NCI-H2227 (cell line): ENCODE results near the gene NLGN1.

Experiments used
- DNase-seq: peaks from one replicate; lab custom pipeline; 2025; ENCODE audit not compliant: unreplicated experiment; lab: John Stamatoyannopoulos, UW

Gene NLGN1

GRCh38 chr3:173823911-173824460 is 426.4 kb downstream of the NLGN1 start:
- no peak for DNase-seq

- no peak for DNase-seq
Observed at GRCh38 chr3:173825730-173826129, 428.2 kb downstream of the NLGN1 start.

GRCh38 chr3:173826416-173826815 is 428.9 kb downstream of the NLGN1 start:
- no peak for DNase-seq

GRCh38 chr3:173826901-173827609 is 429.5 kb downstream of the NLGN1 start:
- DNase-seq: no peak

GRCh38 chr3:173838644-173839043 is 441.1 kb downstream of the NLGN1 start:
- no peak for DNase-seq

- no peak for DNase-seq
Observed at GRCh38 chr3:173839859-173840258, 442.3 kb downstream of the NLGN1 start.

- no peak for DNase-seq
Observed at GRCh38 chr3:173841334-173841733, 443.8 kb downstream of the NLGN1 start.

- no peak for DNase-seq
Observed at GRCh38 chr3:173843060-173843459, 445.5 kb downstream of the NLGN1 start.

GRCh38 chr3:173846584-173846983 is 449.0 kb downstream of the NLGN1 start:
- DNase-seq: no peak

GRCh38 chr3:173849489-173849888 is 451.9 kb downstream of the NLGN1 start:
- DNase-seq: no peak

GRCh38 chr3:173857154-173857553 is 459.6 kb downstream of the NLGN1 start:
- DNase-seq: no peak

GRCh38 chr3:173862701-173863100 is 465.2 kb downstream of the NLGN1 start:
- DNase-seq: no peak

- no peak for DNase-seq
Observed at GRCh38 chr3:173863551-173863950, 466.0 kb downstream of the NLGN1 start.

GRCh38 chr3:173865900-173866498 is 468.5 kb downstream of the NLGN1 start:
- no peak for DNase-seq

- no peak for DNase-seq
Observed at GRCh38 chr3:173869766-173870165, 472.2 kb downstream of the NLGN1 start.

- no peak for DNase-seq
Observed at GRCh38 chr3:173870976-173871375, 473.4 kb downstream of the NLGN1 start.

GRCh38 chr3:173875790-173876189 is 478.2 kb downstream of the NLGN1 start:
- DNase-seq: no peak

- DNase-seq: peak; percentile 12
Observed at GRCh38 chr3:173876476-173876875, 478.9 kb downstream of the NLGN1 start.

GRCh38 chr3:173887888-173888287 is 490.3 kb downstream of the NLGN1 start:
- no peak for DNase-seq

GRCh38 chr3:173889596-173889995 is 492.1 kb downstream of the NLGN1 start:
- DNase-seq: no peak

- no peak for DNase-seq
Observed at GRCh38 chr3:173890091-173890490, 492.5 kb downstream of the NLGN1 start.

- DNase-seq: no peak
Observed at GRCh38 chr3:173891272-173892100, 493.9 kb downstream of the NLGN1 start.
